Left ventricle myocardium inferior (tissue), 1 donor: ENCODE results near the gene NOL6. TPM values are rescaled to one million over a fixed set of nuclear protein-coding genes. Genes with fewer than 3 reads are reported as not detected.
A peak's percentile ranks its signal among the peaks of the same experiment; 100 is the strongest.
"Not testable (repeated sequence)": the region's sequence is repeated elsewhere in the genome, so short reads cannot be mapped to it uniquely, and the experiment has no call there.

ENCODE experiments used
- DNase-seq: peaks from one replicate; pipeline ENCODE4 v3.0.0-alpha.2; 2020
- H3K27ac ChIP-seq: fragments of 200-600 bp; replicated peaks from 2 replicates; pipeline ENCODE4 v1.8.0; 2021
- H3K27me3 ChIP-seq: fragments of 200-600 bp; 2 replicates; pipeline ENCODE4 v1.8.0; 2021; ENCODE audit warnings: low read depth
- H3K36me3 ChIP-seq: fragments of 200-600 bp; 2 replicates; pipeline ENCODE4 v1.8.0; 2021
- H3K4me1 ChIP-seq: fragments of 200-600 bp; 2 replicates; pipeline ENCODE4 v1.8.0; 2021
- H3K4me3 ChIP-seq: fragments of 200-600 bp; 2 replicates; pipeline ENCODE4 v1.8.0; 2021; ENCODE audit warnings: mild to moderate bottlenecking, moderate library complexity
- H3K9me3 ChIP-seq: fragments of 200-600 bp; replicated peaks from 2 replicates; pipeline ENCODE4 v1.8.0; 2021
- intact Hi-C: fragments of 100-400 bp; cut with micrococcal nuclease; formaldehyde crosslinking; loops from one replicate; pipeline ENCODE4 v1.11.0; 2022
- total RNA-seq: library from RNA; stranded (reverse); fragmentation: NEBNext Ultra II Directional; extraction: Animal tissue kit (Norgen Biotek cat#: 25700); gene quantifications from one replicate; pipeline ENCODE4 v1.2.1, GENCODE V29; 2021
- TF ChIP-seq, protein P1 (sequence below): fragments of 200-600 bp; IDR thresholded peaks from 2 replicates; pipeline ENCODE4 v1.8.0; 2021; ENCODE audit warnings: antibody characterized with exemption, mild to moderate bottlenecking, borderline replicate concordance
- donor health status: DM: no; HTN: yes; CAD: no; lungs with severe emphysema.

Gene NOL6
- total RNA-seq, 1 donor from 2014 or later, result 13.4 TPM

- peak; percentile 72 for DNase-seq
- Histone ChIP-seq H3K4me1 (peaks cover 7% of the 10 kb centered on the region), H3K4me3 (peak overlapping the region; percentile 69), H3K27ac (peak overlapping the region; percentile 72), H3K36me3 (no peaks in the 10 kb centered on the region), H3K9me3 (peaks cover 7% of the 10 kb centered on the region), H3K27me3 (no peaks in the 10 kb centered on the region)
- TF ChIP-seq, protein P1, sequence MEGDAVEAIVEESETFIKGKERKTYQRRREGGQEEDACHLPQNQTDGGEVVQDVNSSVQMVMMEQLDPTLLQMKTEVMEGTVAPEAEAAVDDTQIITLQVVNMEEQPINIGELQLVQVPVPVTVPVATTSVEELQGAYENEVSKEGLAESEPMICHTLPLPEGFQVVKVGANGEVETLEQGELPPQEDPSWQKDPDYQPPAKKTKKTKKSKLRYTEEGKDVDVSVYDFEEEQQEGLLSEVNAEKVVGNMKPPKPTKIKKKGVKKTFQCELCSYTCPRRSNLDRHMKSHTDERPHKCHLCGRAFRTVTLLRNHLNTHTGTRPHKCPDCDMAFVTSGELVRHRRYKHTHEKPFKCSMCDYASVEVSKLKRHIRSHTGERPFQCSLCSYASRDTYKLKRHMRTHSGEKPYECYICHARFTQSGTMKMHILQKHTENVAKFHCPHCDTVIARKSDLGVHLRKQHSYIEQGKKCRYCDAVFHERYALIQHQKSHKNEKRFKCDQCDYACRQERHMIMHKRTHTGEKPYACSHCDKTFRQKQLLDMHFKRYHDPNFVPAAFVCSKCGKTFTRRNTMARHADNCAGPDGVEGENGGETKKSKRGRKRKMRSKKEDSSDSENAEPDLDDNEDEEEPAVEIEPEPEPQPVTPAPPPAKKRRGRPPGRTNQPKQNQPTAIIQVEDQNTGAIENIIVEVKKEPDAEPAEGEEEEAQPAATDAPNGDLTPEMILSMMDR, result no peak
- intact Hi-C loops, result no loop called here
Measured at GRCh38 chr9:33510262-33511183, 36.8 kb upstream of the NOL6 start.

DNA sequence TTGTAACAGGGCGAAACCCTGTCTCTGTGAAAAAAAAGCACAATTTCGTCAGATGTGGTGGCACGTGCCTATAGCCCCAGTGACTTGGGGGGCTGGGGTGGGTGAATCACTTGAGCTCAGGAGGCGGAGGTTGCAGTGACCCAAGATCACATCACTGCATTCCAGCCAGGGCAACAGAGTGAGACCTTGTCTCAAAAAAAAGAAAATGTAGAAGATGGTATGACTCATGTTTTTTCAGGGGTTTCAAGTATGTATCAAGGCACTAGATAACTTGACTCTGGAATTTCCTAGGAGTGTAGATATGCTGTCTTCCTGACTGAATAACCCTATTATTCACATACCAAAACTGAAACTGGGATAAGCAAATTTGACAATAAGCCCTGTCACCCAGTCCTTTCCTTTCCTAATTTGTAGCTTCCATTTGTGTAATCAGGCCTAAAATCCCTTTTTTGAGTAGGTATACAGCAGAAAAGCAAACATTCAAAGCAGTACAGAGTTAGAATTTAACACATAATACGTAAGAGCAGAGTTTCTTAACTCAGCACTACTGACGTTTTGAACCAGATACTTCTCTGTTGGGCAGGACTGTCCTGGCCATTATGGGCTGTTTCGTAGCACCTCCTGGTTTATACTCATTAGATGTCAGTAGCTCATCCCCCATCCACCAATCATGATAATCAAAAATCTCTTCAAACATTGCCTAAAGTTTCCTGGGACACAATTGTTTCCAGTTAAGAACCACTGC lies 33.1 kb upstream of the NOL6 start:
- intact Hi-C loops, result no loop called here
- DNase-seq, result no peak
- Histone ChIP-seq H3K27me3 (no peaks in the 10 kb centered on the region), H3K4me3 (no peak overlapping the region), H3K36me3 (peaks cover 3% of the 10 kb centered on the region), H3K27ac (no peak overlapping the region), H3K4me1 (peaks cover 7% of the 10 kb centered on the region), H3K9me3 (no peaks in the 10 kb centered on the region)
- TF ChIP-seq, protein P1, result no peak

DNA sequence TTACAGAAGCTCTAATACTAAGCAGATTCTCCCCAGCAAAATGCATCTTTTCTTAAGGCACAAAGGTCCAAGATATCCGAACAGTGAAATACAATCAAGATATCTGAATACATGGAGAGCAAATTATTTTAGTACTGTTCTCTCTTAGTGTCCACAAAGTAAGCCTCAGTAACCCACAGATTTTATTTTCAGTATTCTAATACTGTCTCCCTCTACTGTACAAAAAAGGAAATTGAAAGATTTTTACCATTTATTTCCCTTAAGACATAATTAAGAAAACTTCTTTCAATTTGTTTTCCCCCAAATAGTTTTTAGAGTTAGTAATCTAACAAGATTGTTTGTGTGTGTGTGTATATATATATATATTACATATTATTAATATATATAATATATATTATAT lies 24.7 kb upstream of the NOL6 start:
- intact Hi-C loops, result no loop called here
- TF ChIP-seq, protein P1, result peak; percentile 21
- H3K9me3 ChIP-seq, result no peaks in the 10 kb centered on the region

GRCh38 chr9:33493819-33494218 lies 20.1 kb upstream of the NOL6 start:
- H3K4me1 ChIP-seq, H3K9me3 ChIP-seq, H3K27ac ChIP-seq, DNase-seq, intact Hi-C loops, H3K27me3 ChIP-seq, H3K4me3 ChIP-seq, H3K36me3 ChIP-seq: not testable (repeated sequence)

More for the DNA sequence above, 24.7 kb upstream of the NOL6 start:
- no peaks in the 10 kb centered on the region for H3K36me3 ChIP-seq
- no peak for DNase-seq
- H3K4me1 ChIP-seq, result no peaks in the 10 kb centered on the region
- H3K4me3 ChIP-seq, result no peak overlapping the region
- H3K27ac ChIP-seq, result no peak overlapping the region
- H3K27me3 ChIP-seq, result no peaks in the 10 kb centered on the region

DNA sequence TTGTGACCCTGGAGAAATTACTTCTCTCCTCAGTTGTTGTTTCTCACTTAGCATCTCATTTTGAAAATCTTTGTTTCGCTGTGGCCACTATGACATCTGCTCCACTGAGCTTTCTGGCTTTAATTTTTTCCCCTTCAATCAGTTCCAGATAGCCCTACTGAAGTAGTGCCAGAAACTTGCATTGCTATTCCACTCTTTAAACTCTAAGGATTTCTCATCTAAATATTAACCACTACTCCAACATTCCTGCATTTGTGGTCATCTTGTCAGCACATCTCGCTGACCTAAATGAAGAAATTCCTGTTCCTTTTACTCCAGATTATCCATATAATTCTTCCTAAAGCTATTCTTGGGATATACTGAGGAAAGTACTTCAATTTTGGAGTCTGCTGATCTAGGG lies 15.3 kb upstream of the NOL6 start:
- H3K4me1 ChIP-seq, result no peaks in the 10 kb centered on the region
- TF ChIP-seq, protein P1, result no peak
- intact Hi-C loops, result no loop called here

GRCh38 chr9:33485312-33485711 lies 11.6 kb upstream of the NOL6 start:
- intact Hi-C loops, H3K4me1 ChIP-seq, H3K9me3 ChIP-seq, H3K27me3 ChIP-seq, H3K36me3 ChIP-seq, H3K4me3 ChIP-seq, H3K27ac ChIP-seq, DNase-seq: not testable (repeated sequence)

More for the DNA sequence above, 15.3 kb upstream of the NOL6 start:
- Histone ChIP-seq H3K27ac (no peak overlapping the region), H3K4me3 (no peak overlapping the region), H3K27me3 (no peaks in the 10 kb centered on the region), H3K9me3 (no peaks in the 10 kb centered on the region), H3K36me3 (no peaks in the 10 kb centered on the region)
- DNase-seq, result no peak
